CD4-positive, alpha-beta memory T cell (primary cell): Measurements from ENCODE around the gene SHC3. TPM values are rescaled to one million over a fixed set of nuclear protein-coding genes. Genes with fewer than 3 reads are reported as not detected.

Source experiments
- CTCF ChIA-PET: fragments of 350-600 bp; sonication (Branson Sonifier 250); formaldehyde crosslinking; loops from one replicate; lab custom pipeline; 2021; ENCODE audit warnings: inconsistent platforms; ENCODE audit not compliant: partially characterized antibody; lab: Charles Lee
- POLR2A ChIA-PET: fragments of 350-600 bp; sonication (Branson Sonifier 250); formaldehyde crosslinking; loops from one replicate; lab custom pipeline; 2021; ENCODE audit not compliant: partially characterized antibody; lab: Charles Lee
- DNase-seq, 5 donors: peaks; one replicate each; pipeline versions ENCODE4 v3.0.0 to v3.0.0-alpha.2; 2020 to 2022; ENCODE audit warnings: mixed read lengths in 1 of 5
- H3K27ac ChIP-seq: one replicate; pipeline ENCODE4 v1.7.0; 2013; ENCODE audit warnings: low read depth, low read length
- H3K27me3 ChIP-seq: 2 replicates; pipeline ENCODE4 v1.7.0; 2013; ENCODE audit warnings: mild to moderate bottlenecking, low read length, moderate library complexity; ENCODE audit not compliant: insufficient read depth
- H3K36me3 ChIP-seq: 2 replicates; pipeline ENCODE4 v1.7.0; 2013; ENCODE audit warnings: mild to moderate bottlenecking, low read length, moderate library complexity; ENCODE audit not compliant: insufficient read depth
- H3K4me1 ChIP-seq: 2 replicates; pipeline ENCODE4 v1.7.0; 2013; ENCODE audit warnings: mild to moderate bottlenecking, low read length, moderate library complexity; ENCODE audit not compliant: insufficient read depth
- H3K4me3 ChIP-seq, 2 donors: one replicate each; pipeline ENCODE4 v1.7.0; 2013; ENCODE audit warnings: low read length in 2 of 2, mild to moderate bottlenecking in 1 of 2
- H3K9me3 ChIP-seq, 2 donors: one replicate each; pipeline ENCODE4 v1.7.0; 2013; ENCODE audit warnings: low read length in 2 of 2, control low read depth in 1 of 2; ENCODE audit not compliant: control insufficient read depth in 1 of 2
- H3K27ac Mint-ChIP-seq, 7 donors: one replicate each; pipeline ENCODE4 v1.8.0; 2020 to 2021; ENCODE audit warnings: mixed read lengths in 7 of 7, mild to moderate bottlenecking in 6 of 7, inconsistent platforms in 3 of 7, moderate library complexity in 3 of 7
- H3K27me3 Mint-ChIP-seq, 2 donors: one replicate each; pipeline ENCODE4 v1.8.0; 2020 to 2021; ENCODE audit warnings: mixed read lengths in 2 of 2
- H3K36me3 Mint-ChIP-seq, 2 donors: one replicate each; pipeline ENCODE4 v1.8.0; 2020 to 2021; ENCODE audit warnings: mixed read lengths in 2 of 2, inconsistent platforms in 1 of 2, mild to moderate bottlenecking in 1 of 2
- H3K4me1 Mint-ChIP-seq, 4 donors: one replicate each; pipeline ENCODE4 v1.8.0; 2020 to 2021; ENCODE audit warnings: mixed read lengths in 4 of 4, mild to moderate bottlenecking in 1 of 4
- H3K4me3 Mint-ChIP-seq, 8 donors: one replicate each; pipeline ENCODE4 v1.8.0; 2020 to 2021; ENCODE audit warnings: mixed read lengths in 8 of 8, mild to moderate bottlenecking in 7 of 8, moderate library complexity in 6 of 8, inconsistent platforms in 3 of 8
- H3K9me3 Mint-ChIP-seq, 8 donors: one replicate each; pipeline ENCODE4 v1.8.0; 2020 to 2021; ENCODE audit warnings: mixed read lengths in 8 of 8, mild to moderate bottlenecking in 5 of 8, inconsistent platforms in 3 of 8, moderate library complexity in 1 of 8
- intact Hi-C: fragments of 100-400 bp; cut with micrococcal nuclease; formaldehyde crosslinking; loops from one replicate; pipeline ENCODE4 v1.15.1; 2023
- polyA plus RNA-seq, 2 donors: library from polyadenylated mRNA; unstranded; fragments of 300-500 nt; fragmentation: Illumina TruSeq; gene quantifications; one replicate each; pipeline ENCODE4 v1.2.3, GENCODE V29; 2021
- total RNA-seq, 2 experiments: library from RNA; stranded (reverse); gene quantifications; one replicate each; pipeline ENCODE4 v1.2.3, GENCODE V29; 2021

Gene SHC3
- total and polyA plus RNA-seq, 4 experiments from 2014 or later: 0.06 TPM; not detected in 3

- H3K27me3 Mint-ChIP-seq: peaks cover 10 to 17% of the 10 kb centered on the region in 2 donors
- POLR2A ChIA-PET: no interaction called here
- no peak for DNase-seq
- no peak overlapping the region for H3K4me3 Mint-ChIP-seq
- no peaks in the 10 kb centered on the region for H3K36me3 Mint-ChIP-seq
- Histone ChIP-seq H3K4me1 (no peaks in the 10 kb centered on the region), H3K9me3 (no peaks in the 10 kb centered on the region), H3K36me3 (no peaks in the 10 kb centered on the region), H3K27ac (no peak overlapping the region), H3K4me3 (no peak overlapping the region), H3K27me3 (peaks cover 2% of the 10 kb centered on the region)
- CTCF ChIA-PET: interaction anchor here (1.3 kb wide), 1 partner anchor 8 kb away, joined by 3 read pairs; no protein-coding TSS in a partner anchor
- no peaks in the 10 kb centered on the region for H3K4me1 Mint-ChIP-seq
- no peaks in the 10 kb centered on the region for H3K9me3 Mint-ChIP-seq
- intact Hi-C loops: no loop called here
- no peak overlapping the region for H3K27ac Mint-ChIP-seq
Measured at GRCh38 chr9:89073397-89073796, 105.2 kb downstream of the SHC3 start.

- no peak overlapping the region for H3K27ac ChIP-seq
- Mint-ChIP-seq H3K4me1 (no peaks in the 10 kb centered on the region), H3K9me3 (no peaks in the 10 kb centered on the region), H3K36me3 (no peaks in the 10 kb centered on the region), H3K27me3 (peaks cover 0 to 14% of the 10 kb centered on the region in 2 donors), H3K4me3 (no peak overlapping the region), H3K27ac (no peak overlapping the region)
- no peak for DNase-seq
- CTCF ChIA-PET: no interaction called here
- H3K27me3 ChIP-seq: peaks cover 2% of the 10 kb centered on the region
- H3K9me3 ChIP-seq: no peaks in the 10 kb centered on the region
- no peaks in the 10 kb centered on the region for H3K36me3 ChIP-seq
- POLR2A ChIA-PET: no interaction called here
- no peak overlapping the region for H3K4me3 ChIP-seq
- intact Hi-C loops: no loop called here
- H3K4me1 ChIP-seq: no peaks in the 10 kb centered on the region
Measured at GRCh38 chr9:89071591-89071990, 107.0 kb downstream of the SHC3 start.

DNA sequence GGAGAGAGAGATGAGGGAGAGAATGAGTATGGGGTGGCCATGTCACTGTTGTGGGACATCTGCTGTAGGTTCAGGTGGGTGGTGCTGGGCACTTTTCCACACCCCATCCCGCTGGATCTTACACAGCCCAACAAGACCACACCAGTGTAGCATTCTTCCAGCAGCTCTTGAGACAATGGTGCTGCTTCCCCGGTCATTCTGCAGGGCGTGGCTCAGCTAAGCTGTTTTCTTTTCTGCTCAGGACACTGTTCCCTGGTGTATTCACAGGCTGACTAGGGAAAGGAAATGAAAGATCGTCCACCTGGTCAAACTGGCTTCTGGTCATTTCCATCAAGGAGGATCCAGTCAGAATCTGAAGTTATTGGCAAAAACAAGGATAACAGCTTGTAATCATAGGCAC lies 111.8 kb downstream of the SHC3 start:
- Histone ChIP-seq H3K9me3 (no peaks in the 10 kb centered on the region), H3K36me3 (no peaks in the 10 kb centered on the region), H3K27me3 (no peaks in the 10 kb centered on the region), H3K4me1 (no peaks in the 10 kb centered on the region), H3K4me3 (no peak overlapping the region), H3K27ac (no peak overlapping the region)
- Mint-ChIP-seq H3K27me3 (peaks cover 5 to 9% of the 10 kb centered on the region in 2 donors), H3K27ac (peak overlapping the region in 1 of 7 donors; percentile 32), H3K36me3 (no peaks in the 10 kb centered on the region), H3K4me1 (no peaks in the 10 kb centered on the region), H3K4me3 (no peak overlapping the region), H3K9me3 (no peaks in the 10 kb centered on the region)
- CTCF ChIA-PET: no interaction called here
- DNase-seq: no peak
- POLR2A ChIA-PET: no interaction called here
- intact Hi-C loops: no loop called here

- Mint-ChIP-seq H3K27ac (no peak overlapping the region), H3K9me3 (no peaks in the 10 kb centered on the region), H3K4me1 (no peaks in the 10 kb centered on the region), H3K36me3 (no peaks in the 10 kb centered on the region), H3K4me3 (no peak overlapping the region), H3K27me3 (peaks cover 5 to 9% of the 10 kb centered on the region in 2 donors)
- no peak for DNase-seq
- H3K4me3 ChIP-seq: no peak overlapping the region
- intact Hi-C loops: no loop called here
- CTCF ChIA-PET: no interaction called here
- POLR2A ChIA-PET: no interaction called here
- no peak overlapping the region for H3K27ac ChIP-seq
- H3K27me3 ChIP-seq: no peaks in the 10 kb centered on the region
- H3K9me3 ChIP-seq: no peaks in the 10 kb centered on the region
- no peaks in the 10 kb centered on the region for H3K36me3 ChIP-seq
- H3K4me1 ChIP-seq: no peaks in the 10 kb centered on the region
Measured at GRCh38 chr9:89065921-89066320, 112.7 kb downstream of the SHC3 start.

GRCh38 chr9:89060790-89061189 lies 117.8 kb downstream of the SHC3 start:
- H3K4me1 ChIP-seq: no peaks in the 10 kb centered on the region
- H3K9me3 Mint-ChIP-seq: no peaks in the 10 kb centered on the region
- ChIA-PET POLR2A (no interaction called here), CTCF (no interaction called here)
- H3K27ac Mint-ChIP-seq: no peak overlapping the region
- H3K9me3 ChIP-seq: no peaks in the 10 kb centered on the region
- H3K27me3 ChIP-seq: no peaks in the 10 kb centered on the region
- no peak for DNase-seq
- H3K27me3 Mint-ChIP-seq: peaks cover 3 to 6% of the 10 kb centered on the region in 2 donors
- no peaks in the 10 kb centered on the region for H3K36me3 ChIP-seq
- no peak overlapping the region for H3K4me3 Mint-ChIP-seq
- H3K4me3 ChIP-seq: no peak overlapping the region
- intact Hi-C loops: no loop called here
- no peaks in the 10 kb centered on the region for H3K4me1 Mint-ChIP-seq
- no peak overlapping the region for H3K27ac ChIP-seq
- no peaks in the 10 kb centered on the region for H3K36me3 Mint-ChIP-seq

GRCh38 chr9:89059925-89060506 lies 118.6 kb downstream of the SHC3 start:
- no peaks in the 10 kb centered on the region for H3K4me1 ChIP-seq
- H3K9me3 Mint-ChIP-seq: no peaks in the 10 kb centered on the region
- H3K9me3 ChIP-seq: no peaks in the 10 kb centered on the region
- no peak overlapping the region for H3K4me3 Mint-ChIP-seq
- H3K36me3 ChIP-seq: no peaks in the 10 kb centered on the region
- ChIA-PET CTCF (no interaction called here), POLR2A (no interaction called here)
- H3K27me3 ChIP-seq: no peaks in the 10 kb centered on the region
- no peaks in the 10 kb centered on the region for H3K36me3 Mint-ChIP-seq
- DNase-seq: no peak
- no peak overlapping the region for H3K27ac ChIP-seq
- H3K4me1 Mint-ChIP-seq: no peaks in the 10 kb centered on the region
- intact Hi-C loops: no loop called here
- H3K27ac Mint-ChIP-seq: no peak overlapping the region
- peaks cover 3 to 4% of the 10 kb centered on the region in 2 donors for H3K27me3 Mint-ChIP-seq
- no peak overlapping the region for H3K4me3 ChIP-seq

DNA sequence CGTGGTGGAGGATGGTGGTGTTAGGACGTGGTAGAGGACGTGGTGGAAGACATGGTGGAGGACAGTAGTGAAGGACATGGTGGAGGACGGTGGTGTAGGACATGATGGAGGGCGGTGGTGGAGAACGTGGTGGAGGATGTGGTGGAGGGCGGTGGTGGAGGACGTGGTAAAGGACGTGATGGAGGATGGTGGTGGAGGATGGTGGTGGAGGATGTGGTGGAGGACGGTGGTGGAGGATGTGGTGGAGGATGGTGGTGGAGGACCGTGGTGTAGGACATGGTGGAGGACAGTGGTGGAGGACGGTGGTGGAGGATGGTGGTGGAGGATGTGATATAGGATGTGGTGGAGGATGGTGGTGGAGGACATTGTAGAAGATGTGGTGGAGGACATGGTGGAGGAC lies 119.7 kb downstream of the SHC3 start:
- ChIA-PET POLR2A (no interaction called here), CTCF (no interaction called here)
- no peaks in the 10 kb centered on the region for H3K36me3 ChIP-seq
- Mint-ChIP-seq H3K36me3 (no peaks in the 10 kb centered on the region), H3K27ac (no peak overlapping the region), H3K27me3 (peaks cover 3 to 6% of the 10 kb centered on the region in 2 donors), H3K4me3 (no peak overlapping the region), H3K4me1 (no peaks in the 10 kb centered on the region), H3K9me3 (no peaks in the 10 kb centered on the region)
- no peak overlapping the region for H3K4me3 ChIP-seq
- H3K27me3 ChIP-seq: no peaks in the 10 kb centered on the region
- intact Hi-C loops: no loop called here
- no peak for DNase-seq
- H3K9me3 ChIP-seq: no peaks in the 10 kb centered on the region
- H3K4me1 ChIP-seq: no peaks in the 10 kb centered on the region
- H3K27ac ChIP-seq: no peak overlapping the region
